ENCODE results near the gene NKX3-2.

DNA sequence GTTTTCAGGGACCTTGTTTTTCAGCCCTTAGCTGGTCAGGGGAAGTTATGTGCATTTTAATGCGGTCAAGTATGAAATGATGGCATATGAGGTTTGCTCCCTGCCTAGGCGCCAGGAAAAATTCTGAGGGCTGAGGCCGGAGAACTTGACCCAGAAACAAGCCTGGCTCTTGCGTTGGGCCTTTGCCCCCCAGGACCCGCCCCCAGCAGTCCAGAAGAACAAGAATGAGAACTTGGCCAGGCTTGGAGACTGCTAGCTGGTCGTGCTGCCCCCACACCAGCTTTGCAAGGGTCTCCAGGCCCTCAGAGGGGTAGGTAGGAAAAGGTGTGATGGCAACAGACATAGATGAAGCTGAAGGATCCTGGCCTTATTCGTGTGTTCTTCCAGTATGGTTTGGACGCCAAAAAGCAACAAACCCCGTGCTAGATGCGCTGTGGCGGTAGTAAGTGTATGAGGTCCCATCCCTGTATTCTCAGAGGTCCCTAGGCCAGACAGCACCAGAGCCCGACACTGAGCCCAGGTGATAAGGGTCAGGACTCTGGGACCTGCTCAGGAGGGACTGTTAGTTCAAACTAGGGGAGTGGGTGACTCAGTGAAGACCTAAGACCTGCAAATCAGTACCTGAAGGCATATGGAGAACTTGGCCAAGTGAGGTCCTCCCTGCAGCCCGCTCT is 10.5 kb downstream of the NKX3-2 start:
- TF ChIP-seq SMC3 (conservative IDR thresholded peaks at IDR 0.05; ENCODE audit: insufficient read depth, low read depth, low read length) (no peak), SIN3A (IDR thresholded peaks at IDR 0.05; ENCODE audit: borderline replicate concordance in 2 of 2, control insufficient read depth in 1 of 2, low read depth in 2 of 2, low read length in 2 of 2) (no peak), MTF1 (CRISPR knock-in tag; IDR thresholded peaks at IDR 0.05; ENCODE audit: borderline replicate concordance) (no peak), ELF4 (CRISPR knock-in tag; IDR thresholded peaks at IDR 0.05) (no peak)
- TF ChIP-seq, protein P1, sequence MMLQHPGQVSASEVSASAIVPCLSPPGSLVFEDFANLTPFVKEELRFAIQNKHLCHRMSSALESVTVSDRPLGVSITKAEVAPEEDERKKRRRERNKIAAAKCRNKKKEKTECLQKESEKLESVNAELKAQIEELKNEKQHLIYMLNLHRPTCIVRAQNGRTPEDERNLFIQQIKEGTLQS (IDR thresholded peaks at IDR 0.05) = no peak
- TF ChIP-seq, protein P1 (CRISPR knock-in tag; conservative IDR thresholded peaks at IDR 0.05) = no peak
- TF ChIP-seq, protein P2, sequence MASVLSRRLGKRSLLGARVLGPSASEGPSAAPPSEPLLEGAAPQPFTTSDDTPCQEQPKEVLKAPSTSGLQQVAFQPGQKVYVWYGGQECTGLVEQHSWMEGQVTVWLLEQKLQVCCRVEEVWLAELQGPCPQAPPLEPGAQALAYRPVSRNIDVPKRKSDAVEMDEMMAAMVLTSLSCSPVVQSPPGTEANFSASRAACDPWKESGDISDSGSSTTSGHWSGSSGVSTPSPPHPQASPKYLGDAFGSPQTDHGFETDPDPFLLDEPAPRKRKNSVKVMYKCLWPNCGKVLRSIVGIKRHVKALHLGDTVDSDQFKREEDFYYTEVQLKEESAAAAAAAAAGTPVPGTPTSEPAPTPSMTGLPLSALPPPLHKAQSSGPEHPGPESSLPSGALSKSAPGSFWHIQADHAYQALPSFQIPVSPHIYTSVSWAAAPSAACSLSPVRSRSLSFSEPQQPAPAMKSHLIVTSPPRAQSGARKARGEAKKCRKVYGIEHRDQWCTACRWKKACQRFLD (CRISPR knock-in tag; IDR thresholded peaks at IDR 0.05) = no peak
- TF ChIP-seq, protein P3, sequence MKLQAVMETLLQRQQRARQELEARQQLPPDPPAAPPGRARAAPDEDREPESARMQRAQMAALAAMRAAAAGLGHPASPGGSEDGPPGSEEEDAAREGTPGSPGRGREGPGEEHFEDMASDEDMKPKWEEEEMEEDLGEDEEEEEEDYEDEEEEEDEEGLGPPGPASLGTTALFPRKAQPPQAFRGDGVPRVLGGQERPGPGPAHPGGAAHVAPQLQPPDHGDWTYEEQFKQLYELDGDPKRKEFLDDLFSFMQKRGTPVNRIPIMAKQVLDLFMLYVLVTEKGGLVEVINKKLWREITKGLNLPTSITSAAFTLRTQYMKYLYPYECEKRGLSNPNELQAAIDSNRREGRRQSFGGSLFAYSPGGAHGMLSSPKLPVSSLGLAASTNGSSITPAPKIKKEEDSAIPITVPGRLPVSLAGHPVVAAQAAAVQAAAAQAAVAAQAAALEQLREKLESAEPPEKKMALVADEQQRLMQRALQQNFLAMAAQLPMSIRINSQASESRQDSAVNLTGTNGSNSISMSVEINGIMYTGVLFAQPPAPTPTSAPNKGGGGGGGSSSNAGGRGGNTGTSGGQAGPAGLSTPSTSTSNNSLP (IDR thresholded peaks at IDR 0.05; ENCODE audit: borderline replicate concordance, low read depth, low read length) = no peak
